Renal cortex interstitium (tissue), 11 donors: Measurements from ENCODE around the gene EYA4. TPM values are rescaled to one million over a fixed set of nuclear protein-coding genes. Genes with fewer than 3 reads are reported as not detected.
A peak's percentile ranks its signal among the peaks of the same experiment; 100 is the strongest.

Experiments used
- DNase-seq, 11 donors: peaks; one replicate each; pipeline ENCODE4 v3.0.0-alpha.2; 2013; ENCODE audit warnings: low read depth in 9 of 11, low spot score in 4 of 11; ENCODE audit errors: extremely low read depth in 1 of 11
- polyA plus RNA-seq, 3 donors: library from polyadenylated mRNA; unstranded; fragments of 120-200 nt; gene quantifications; one replicate each; pipeline ENCODE4 v1.2.1, GENCODE V29; 2013; ENCODE audit not compliant: insufficient read length in 3 of 3

EYA4 gene
- polyA plus RNA-seq, 3 donors = 12.0 to 15.4 (median 12.4) TPM

GRCh38 chr6:133474516-133474915 is 233.4 kb downstream of the EYA4 start:
- DNase-seq = no peak

GRCh38 chr6:133478673-133479072 is 237.5 kb downstream of the EYA4 start:
- no peak for DNase-seq

GRCh38 chr6:133487174-133487573 is 246.0 kb downstream of the EYA4 start:
- DNase-seq = no peak

- DNase-seq = no peak
These were observed 254.2 kb downstream of the EYA4 start for GRCh38 chr6:133495205-133495903.

- DNase-seq = no peak
These were observed 258.5 kb downstream of the EYA4 start for GRCh38 chr6:133499662-133500061.

- DNase-seq = no peak
These were observed 260.6 kb downstream of the EYA4 start for GRCh38 chr6:133501675-133502270.

GRCh38 chr6:133502441-133503335 is 261.5 kb downstream of the EYA4 start:
- DNase-seq = peak in 2 of 11 donors; percentile 39 to 46

- peak in 1 of 11 donors; percentile 38 for DNase-seq
These were observed 262.2 kb downstream of the EYA4 start for GRCh38 chr6:133503336-133503729.

GRCh38 chr6:133504158-133504557 is 263.0 kb downstream of the EYA4 start:
- no peak for DNase-seq

GRCh38 chr6:133504761-133505160 is 263.6 kb downstream of the EYA4 start:
- DNase-seq = no peak

- no peak for DNase-seq
These were observed 264.5 kb downstream of the EYA4 start for GRCh38 chr6:133505681-133506080.

- peak in 2 of 11 donors; percentile 43 to 49 for DNase-seq
These were observed 271.4 kb downstream of the EYA4 start for GRCh38 chr6:133512410-133513016.

GRCh38 chr6:133523816-133524215 is 282.7 kb downstream of the EYA4 start:
- DNase-seq = no peak

GRCh38 chr6:133526436-133526835 is 285.3 kb downstream of the EYA4 start:
- no peak for DNase-seq

- DNase-seq = no peak
These were observed 287.4 kb downstream of the EYA4 start for GRCh38 chr6:133528566-133528965.

- no peak for DNase-seq
These were observed 291.8 kb downstream of the EYA4 start for GRCh38 chr6:133532908-133533307.

GRCh38 chr6:133539502-133540259 is 298.5 kb downstream of the EYA4 start:
- DNase-seq = no peak

GRCh38 chr6:133540361-133540760 is 299.2 kb downstream of the EYA4 start:
- no peak for DNase-seq

- no peak for DNase-seq
These were observed 299.9 kb downstream of the EYA4 start for GRCh38 chr6:133541040-133541439.
